ENCODE results near the gene PDHA1. TPM values are rescaled to one million over a fixed set of nuclear protein-coding genes. Genes with fewer than 3 reads are reported as not detected.

The PDHA1 gene
- total and polyA plus RNA-seq, 2 of the 4 experiments (the other 2 are of a cell fraction), result 53.9 to 141 TPM

GRCh38 chrX:19347916-19348315, 4.2 kb downstream of the PDHA1 start:
- no peak for TF ChIP-seq NFE2L2 (IDR thresholded peaks at IDR 0.05; ENCODE audit: low read depth, low read length)
- TF ChIP-seq FOS (IDR thresholded peaks at IDR 0.05; ENCODE audit: low read depth, low read length), result no peak
- no peak for TF ChIP-seq MXI1 (IDR thresholded peaks at IDR 0.05; ENCODE audit: borderline replicate concordance, low read depth, low read length)
- no peak for TF ChIP-seq CTCF (conservative IDR thresholded peaks at IDR 0.05; ENCODE audit: low read depth, low read length)
- no peak for TF ChIP-seq RAD21 (IDR thresholded peaks at IDR 0.05; ENCODE audit: low read length)
- no peak for TF ChIP-seq MAFK (IDR thresholded peaks at IDR 0.05; ENCODE audit: low read depth, low read length)
- TF ChIP-seq, protein P1, sequence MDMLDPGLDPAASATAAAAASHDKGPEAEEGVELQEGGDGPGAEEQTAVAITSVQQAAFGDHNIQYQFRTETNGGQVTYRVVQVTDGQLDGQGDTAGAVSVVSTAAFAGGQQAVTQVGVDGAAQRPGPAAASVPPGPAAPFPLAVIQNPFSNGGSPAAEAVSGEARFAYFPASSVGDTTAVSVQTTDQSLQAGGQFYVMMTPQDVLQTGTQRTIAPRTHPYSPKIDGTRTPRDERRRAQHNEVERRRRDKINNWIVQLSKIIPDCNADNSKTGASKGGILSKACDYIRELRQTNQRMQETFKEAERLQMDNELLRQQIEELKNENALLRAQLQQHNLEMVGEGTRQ (IDR thresholded peaks at IDR 0.05; ENCODE audit: low read depth, low read length), result no peak
- no peak for TF ChIP-seq BHLHE40 (IDR thresholded peaks at IDR 0.05; ENCODE audit: low read depth, low read length)
- TF ChIP-seq SMC3 (IDR thresholded peaks at IDR 0.05; ENCODE audit: low read depth, low read length), result no peak
- TF ChIP-seq CEBPB (IDR thresholded peaks at IDR 0.05; ENCODE audit: low read depth, low read length), result no peak
- no peak for TF ChIP-seq RCOR1 (IDR thresholded peaks at IDR 0.05; ENCODE audit: insufficient replicate concordance, low read length)
- no peak for TF ChIP-seq CHD1 (IDR thresholded peaks at IDR 0.05; ENCODE audit: low read depth, low read length)
- no peak for TF ChIP-seq RFX5 (IDR thresholded peaks at IDR 0.05; ENCODE audit: low read depth, low read length)
- no peak for TF ChIP-seq POLR2A (IDR thresholded peaks at IDR 0.05; ENCODE audit: low read depth, low read length)
- TF ChIP-seq ELK1 (IDR thresholded peaks at IDR 0.05; ENCODE audit: borderline replicate concordance, low read depth, low read length), result no peak
- no peak for TF ChIP-seq MAZ (IDR thresholded peaks at IDR 0.05; ENCODE audit: borderline replicate concordance, low read depth, low read length)
- Histone ChIP-seq H2BK15ac (ENCODE audit: low read depth, low read length) (no peak overlapping the region), H2BK120ac (ENCODE audit: low read depth, low read length) (no peak overlapping the region), H3K4me2 (ENCODE audit: low read depth, low read length) (no peak overlapping the region), H3K9me3 (ENCODE audit: control insufficient read depth, insufficient read depth, low read length) (no peaks in the 10 kb centered on the region), H3K9ac (ENCODE audit: low read depth, low read length) (no peak overlapping the region), H2BK5ac (ENCODE audit: low read depth, low read length, poor library complexity, severe bottlenecking) (no peak overlapping the region), H3K4ac (ENCODE audit: low read depth, low read length) (no peak overlapping the region), H3K27ac (ENCODE audit: insufficient read depth, low read length) (no peak overlapping the region), H3K18ac (ENCODE audit: low read depth, low read length) (no peak overlapping the region), H2BK20ac (ENCODE audit: low read depth, low read length) (no peak overlapping the region), H4K91ac (ENCODE audit: insufficient read depth, low read depth, low read length) (no peak overlapping the region), H2AFZ (replicated peaks; ENCODE audit: low read length, poor library complexity) (no peak overlapping the region), H3K27me3 (ENCODE audit: control insufficient read depth, insufficient read depth, low read length) (no peaks in the 10 kb centered on the region), H3K23ac (ENCODE audit: low read depth, low read length) (no peak overlapping the region), H4K8ac (ENCODE audit: low read depth in 2 of 2, low read length in 2 of 2) (no peak overlapping the region), H3K9me1 (ENCODE audit: insufficient read depth, low read length) (no peaks in the 10 kb centered on the region), H2AK5ac (ENCODE audit: low read depth, low read length) (no peak overlapping the region), H2AK9ac (replicated peaks; ENCODE audit: low read depth, low read length, poor library complexity) (no peak overlapping the region), H4K5ac (ENCODE audit: low read depth, low read length) (no peak overlapping the region), H3K4me3 (ENCODE audit: insufficient read depth, low read depth, low read length) (no peak overlapping the region), H4K20me1 (ENCODE audit: insufficient read depth, low read length) (peaks cover 3% of the 10 kb centered on the region; the same call in 1 of the 2 replicates), H3K56ac (ENCODE audit: extremely low read depth, insufficient read depth, low read length) (no peak overlapping the region), H3K36me3 (ENCODE audit: control insufficient read depth, insufficient read depth, low read length) (peaks cover 8% of the 10 kb centered on the region; the same call in 1 of the 2 replicates), H3K14ac (replicated peaks; ENCODE audit: low read depth, low read length) (no peak overlapping the region), H3K79me1 (ENCODE audit: low read depth in 1 of 2, low read length in 2 of 2) (no peaks in the 10 kb centered on the region), H3K4me1 (ENCODE audit: control insufficient read depth, insufficient read depth, low read length) (peaks cover 2% of the 10 kb centered on the region; the same call in 1 of the 2 replicates)
- ATAC-seq (ENCODE audit: low read depth) (no peak), DNase-seq (peak; percentile 25)
- WGBS, 2 experiments (ENCODE audit: extremely low coverage in 2 of 2, insufficient read length in 1 of 2), result no CpG with 5 or more reads among the region's 3 CpGs
- BruUV-seq (replicated peaks), result no TSS peak
- dilution Hi-C loops (cut with HindIII; ENCODE audit: low sequenced_read_pairs, unreplicated experiment) (no loop called here), intact Hi-C loops (cut with micrococcal nuclease) (no loop called here), in situ Hi-C loops (cut with MboI; ENCODE audit: low sequenced_read_pairs) (no loop called here)
- CTCF ChIA-PET, result no interaction called here
- POLR2A ChIA-PET (ENCODE audit: unreplicated experiment), result no interaction called here

All from IMR-90 (cell line).